ENCODE results near the gene ATP7A.

ATP7A gene

DNA sequence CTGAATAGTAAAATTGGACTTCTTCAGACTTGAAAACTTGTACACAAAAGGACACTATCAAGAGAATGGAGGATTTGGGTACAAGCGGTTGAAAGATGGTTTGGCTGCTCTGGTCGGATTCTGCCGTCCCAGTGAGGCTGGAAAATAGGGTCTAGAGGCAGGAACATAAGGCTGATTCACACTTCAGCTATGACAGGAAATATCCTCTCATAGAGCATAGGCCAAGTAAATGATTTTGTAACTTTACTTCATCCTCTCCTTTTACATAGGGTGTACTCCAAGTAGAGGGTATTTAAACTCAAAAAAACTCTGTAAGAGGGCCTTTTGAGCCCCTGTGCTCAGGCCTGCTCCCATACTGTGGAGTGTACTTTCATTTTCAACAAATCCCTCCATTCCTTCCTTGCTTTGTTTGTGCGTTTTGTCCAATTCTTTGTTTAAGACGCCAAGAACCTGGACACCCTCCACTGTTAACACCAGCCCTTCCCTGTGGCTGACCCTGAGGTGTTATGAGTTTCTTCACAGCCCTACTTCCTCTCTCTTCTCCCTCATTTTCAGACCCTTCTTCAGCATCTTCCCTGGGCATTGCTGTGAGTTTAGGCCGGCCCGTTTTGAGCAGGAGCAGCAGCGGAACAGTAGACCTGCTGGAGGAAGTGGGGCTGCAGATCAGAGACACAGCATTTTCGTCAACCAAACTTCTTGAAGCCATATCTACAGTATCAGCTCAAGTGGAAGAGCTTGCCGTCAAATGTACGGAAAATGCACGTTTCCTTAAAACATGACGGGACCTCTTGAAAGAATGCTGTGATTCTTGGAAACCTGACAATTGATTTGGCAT lies 51.8 kb downstream of the ATP7A start:
- no peak overlapping the region for H3K4me3 ChIP-seq (ENCODE audit: low read depth in 1 of 5, low read length in 5 of 5)
- no peaks in the 10 kb centered on the region for H3K36me3 ChIP-seq (ENCODE audit: control insufficient read depth in 5 of 5, insufficient read depth in 5 of 5, low read length in 5 of 5)
- peaks cover 0 to 8% (median 0%) of the 10 kb centered on the region in 5 donors for H3K9me3 ChIP-seq (ENCODE audit: control insufficient read depth in 5 of 5, low read length in 5 of 5)
- H3K27me3 ChIP-seq (ENCODE audit: control insufficient read depth in 5 of 5, insufficient read depth in 4 of 5, low read length in 5 of 5) = no peaks in the 10 kb centered on the region
- H3K9ac ChIP-seq (ENCODE audit: low read length in 5 of 5) = no peak overlapping the region
- H3K27ac ChIP-seq (ENCODE audit: low read depth, low read length) = no peak overlapping the region
- no peaks in the 10 kb centered on the region for H3K4me1 ChIP-seq (ENCODE audit: control insufficient read depth in 5 of 5, insufficient read depth in 5 of 5, low read length in 5 of 5)

GRCh38 chrX:77966361-77966760 lies 55.9 kb downstream of the ATP7A start:
- Histone ChIP-seq H3K9me3 (ENCODE audit: control insufficient read depth in 5 of 5, low read length in 5 of 5) (no peaks in the 10 kb centered on the region), H3K27me3 (ENCODE audit: control insufficient read depth in 5 of 5, insufficient read depth in 4 of 5, low read length in 5 of 5) (no peaks in the 10 kb centered on the region), H3K4me3 (ENCODE audit: low read depth in 1 of 5, low read length in 5 of 5) (no peak overlapping the region), H3K9ac (ENCODE audit: low read length in 5 of 5) (no peak overlapping the region), H3K4me1 (ENCODE audit: control insufficient read depth in 5 of 5, insufficient read depth in 5 of 5, low read length in 5 of 5) (no peaks in the 10 kb centered on the region), H3K27ac (ENCODE audit: low read depth, low read length) (no peak overlapping the region), H3K36me3 (ENCODE audit: control insufficient read depth in 5 of 5, insufficient read depth in 5 of 5, low read length in 5 of 5) (no peaks in the 10 kb centered on the region)

DNA sequence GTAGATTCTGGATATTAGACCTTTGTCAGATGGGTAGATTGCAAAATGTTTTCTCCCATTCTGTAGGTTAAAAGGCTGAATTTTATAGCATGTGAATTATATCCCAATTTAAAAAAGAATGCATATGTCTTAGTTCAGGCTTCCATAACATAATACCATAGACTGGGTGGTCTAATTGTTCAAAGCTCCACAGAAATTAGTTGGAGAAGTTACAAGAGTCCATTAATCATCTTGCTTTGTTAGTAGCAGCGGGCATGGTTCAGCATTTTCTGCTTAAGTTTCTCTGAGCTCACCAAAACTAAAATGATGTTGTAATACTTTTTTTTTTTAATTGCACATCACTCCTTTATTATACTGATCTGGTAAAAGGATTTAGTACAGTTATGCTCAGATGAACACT lies 57.1 kb downstream of the ATP7A start:
- H3K9me3 ChIP-seq (ENCODE audit: control insufficient read depth in 5 of 5, low read length in 5 of 5) = no peaks in the 10 kb centered on the region
- no peak overlapping the region for H3K27ac ChIP-seq (ENCODE audit: low read depth, low read length)
- H3K4me1 ChIP-seq (ENCODE audit: control insufficient read depth in 5 of 5, insufficient read depth in 5 of 5, low read length in 5 of 5) = no peaks in the 10 kb centered on the region
- H3K9ac ChIP-seq (ENCODE audit: low read length in 5 of 5) = no peak overlapping the region
- H3K27me3 ChIP-seq (ENCODE audit: control insufficient read depth in 5 of 5, insufficient read depth in 4 of 5, low read length in 5 of 5) = no peaks in the 10 kb centered on the region
- no peaks in the 10 kb centered on the region for H3K36me3 ChIP-seq (ENCODE audit: control insufficient read depth in 5 of 5, insufficient read depth in 5 of 5, low read length in 5 of 5)
- no peak overlapping the region for H3K4me3 ChIP-seq (ENCODE audit: low read depth in 1 of 5, low read length in 5 of 5)

GRCh38 chrX:77969538-77969937 lies 59.0 kb downstream of the ATP7A start, which contains the start of gene PGAM4:
Gene PGAM4 (minus strand): TSS chrX:77969638. CDS start chrX:77969638, 0 bp downstream.
- Histone ChIP-seq H3K27ac (ENCODE audit: low read depth, low read length) (no peak within 1 kb of the TSS), H3K36me3 (ENCODE audit: control insufficient read depth in 5 of 5, insufficient read depth in 5 of 5, low read length in 5 of 5) (no peaks in the 10 kb centered on the region), H3K4me1 (ENCODE audit: control insufficient read depth in 5 of 5, insufficient read depth in 5 of 5, low read length in 5 of 5) (no peaks in the 10 kb centered on the region), H3K27me3 (ENCODE audit: control insufficient read depth in 5 of 5, insufficient read depth in 4 of 5, low read length in 5 of 5) (no peaks in the 10 kb centered on the region), H3K9ac (ENCODE audit: low read length in 5 of 5) (no peak within 1 kb of the TSS), H3K4me3 (ENCODE audit: low read depth in 1 of 5, low read length in 5 of 5) (no peak within 1 kb of the TSS), H3K9me3 (ENCODE audit: control insufficient read depth in 5 of 5, low read length in 5 of 5) (no peaks in the 10 kb centered on the region)

GRCh38 chrX:77975755-77976154 lies 65.3 kb downstream of the ATP7A start:
- no peaks in the 10 kb centered on the region for H3K36me3 ChIP-seq (ENCODE audit: control insufficient read depth in 5 of 5, insufficient read depth in 5 of 5, low read length in 5 of 5)
- H3K9me3 ChIP-seq (ENCODE audit: control insufficient read depth in 5 of 5, low read length in 5 of 5) = no peaks in the 10 kb centered on the region
- H3K4me1 ChIP-seq (ENCODE audit: control insufficient read depth in 5 of 5, insufficient read depth in 5 of 5, low read length in 5 of 5) = no peaks in the 10 kb centered on the region
- no peak overlapping the region for H3K9ac ChIP-seq (ENCODE audit: low read length in 5 of 5)
- no peaks in the 10 kb centered on the region for H3K27me3 ChIP-seq (ENCODE audit: control insufficient read depth in 5 of 5, insufficient read depth in 4 of 5, low read length in 5 of 5)
- no peak overlapping the region for H3K4me3 ChIP-seq (ENCODE audit: low read depth in 1 of 5, low read length in 5 of 5)
- no peak overlapping the region for H3K27ac ChIP-seq (ENCODE audit: low read depth, low read length)

DNA sequence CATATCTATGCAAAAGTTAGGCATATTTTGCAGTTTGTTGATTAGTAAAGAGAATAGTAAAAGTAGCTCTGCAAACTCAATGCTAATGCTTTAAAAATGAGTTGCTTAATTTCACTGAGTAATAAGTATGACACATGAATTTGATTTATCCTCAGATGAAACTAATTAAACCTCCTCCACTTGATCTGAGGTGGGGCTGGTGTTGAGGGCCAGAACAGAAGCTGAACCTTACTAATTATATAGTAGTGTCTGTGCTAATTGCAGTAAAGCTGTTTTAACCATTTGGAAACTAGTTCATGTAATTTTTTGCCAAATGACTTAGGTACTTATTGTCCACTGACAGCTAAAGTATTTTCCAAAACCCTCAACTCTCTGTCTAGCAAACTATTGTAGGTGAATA lies 66.6 kb downstream of the ATP7A start:
- H3K27ac ChIP-seq (ENCODE audit: low read depth, low read length) = no peak overlapping the region
- H3K36me3 ChIP-seq (ENCODE audit: control insufficient read depth in 5 of 5, insufficient read depth in 5 of 5, low read length in 5 of 5) = no peaks in the 10 kb centered on the region

DNA sequence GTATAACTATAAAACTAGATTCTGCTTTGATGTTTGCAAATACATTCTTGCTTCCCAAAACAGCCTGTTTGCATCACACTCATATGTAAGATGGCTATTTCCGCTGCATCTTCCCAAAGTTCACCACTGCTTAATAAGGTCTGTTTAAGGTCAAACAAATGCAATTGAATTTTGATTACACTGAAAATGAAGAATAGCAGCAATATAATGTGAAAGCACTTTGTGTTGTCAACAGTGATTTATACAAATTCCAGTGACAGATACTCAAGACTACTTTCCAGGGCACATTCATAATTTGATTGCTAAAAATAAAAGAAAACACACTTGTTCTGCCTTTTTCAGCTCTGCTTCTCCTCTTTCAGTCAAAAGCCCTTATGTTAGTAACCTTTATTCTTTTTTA lies 67.0 kb downstream of the ATP7A start:
- H3K9ac ChIP-seq (ENCODE audit: low read length in 5 of 5) = no peak overlapping the region
- H3K4me3 ChIP-seq (ENCODE audit: low read depth in 1 of 5, low read length in 5 of 5) = no peak overlapping the region
- no peaks in the 10 kb centered on the region for H3K27me3 ChIP-seq (ENCODE audit: control insufficient read depth in 5 of 5, insufficient read depth in 4 of 5, low read length in 5 of 5)
- no peak overlapping the region for H3K27ac ChIP-seq (ENCODE audit: low read depth, low read length)
- H3K9me3 ChIP-seq (ENCODE audit: control insufficient read depth in 5 of 5, low read length in 5 of 5) = no peaks in the 10 kb centered on the region
- H3K36me3 ChIP-seq (ENCODE audit: control insufficient read depth in 5 of 5, insufficient read depth in 5 of 5, low read length in 5 of 5) = no peaks in the 10 kb centered on the region
- H3K4me1 ChIP-seq (ENCODE audit: control insufficient read depth in 5 of 5, insufficient read depth in 5 of 5, low read length in 5 of 5) = no peaks in the 10 kb centered on the region

More for the DNA sequence above, 66.6 kb downstream of the ATP7A start:
- H3K4me3 ChIP-seq (ENCODE audit: low read depth in 1 of 5, low read length in 5 of 5) = no peak overlapping the region
- H3K9ac ChIP-seq (ENCODE audit: low read length in 5 of 5) = no peak overlapping the region
- no peaks in the 10 kb centered on the region for H3K27me3 ChIP-seq (ENCODE audit: control insufficient read depth in 5 of 5, insufficient read depth in 4 of 5, low read length in 5 of 5)
- no peaks in the 10 kb centered on the region for H3K9me3 ChIP-seq (ENCODE audit: control insufficient read depth in 5 of 5, low read length in 5 of 5)
- H3K4me1 ChIP-seq (ENCODE audit: control insufficient read depth in 5 of 5, insufficient read depth in 5 of 5, low read length in 5 of 5) = no peaks in the 10 kb centered on the region

- Histone ChIP-seq H3K4me3 (ENCODE audit: low read depth in 1 of 5, low read length in 5 of 5) (no peak overlapping the region), H3K9me3 (ENCODE audit: control insufficient read depth in 5 of 5, low read length in 5 of 5) (no peaks in the 10 kb centered on the region), H3K36me3 (ENCODE audit: control insufficient read depth in 5 of 5, insufficient read depth in 5 of 5, low read length in 5 of 5) (no peaks in the 10 kb centered on the region), H3K27ac (ENCODE audit: low read depth, low read length) (no peak overlapping the region), H3K9ac (ENCODE audit: low read length in 5 of 5) (no peak overlapping the region), H3K4me1 (ENCODE audit: control insufficient read depth in 5 of 5, insufficient read depth in 5 of 5, low read length in 5 of 5) (no peaks in the 10 kb centered on the region), H3K27me3 (ENCODE audit: control insufficient read depth in 5 of 5, insufficient read depth in 4 of 5, low read length in 5 of 5) (no peaks in the 10 kb centered on the region)
These were observed 69.4 kb downstream of the ATP7A start for GRCh38 chrX:77979870-77980269.

GRCh38 chrX:78011846-78012245 lies 101.4 kb downstream of the ATP7A start:
- no peaks in the 10 kb centered on the region for H3K27me3 ChIP-seq (ENCODE audit: control insufficient read depth in 5 of 5, insufficient read depth in 4 of 5, low read length in 5 of 5)
- no peak overlapping the region for H3K9ac ChIP-seq (ENCODE audit: low read length in 5 of 5)
- H3K9me3 ChIP-seq (ENCODE audit: control insufficient read depth in 5 of 5, low read length in 5 of 5) = no peaks in the 10 kb centered on the region
- peaks cover 0 to 3% (median 0%) of the 10 kb centered on the region in 5 donors for H3K36me3 ChIP-seq (ENCODE audit: control insufficient read depth in 5 of 5, insufficient read depth in 5 of 5, low read length in 5 of 5)
- H3K4me1 ChIP-seq (ENCODE audit: control insufficient read depth in 5 of 5, insufficient read depth in 5 of 5, low read length in 5 of 5) = no peaks in the 10 kb centered on the region
- H3K4me3 ChIP-seq (ENCODE audit: low read depth in 1 of 5, low read length in 5 of 5) = no peak overlapping the region
- H3K27ac ChIP-seq (ENCODE audit: low read depth, low read length) = no peak overlapping the region

DNA sequence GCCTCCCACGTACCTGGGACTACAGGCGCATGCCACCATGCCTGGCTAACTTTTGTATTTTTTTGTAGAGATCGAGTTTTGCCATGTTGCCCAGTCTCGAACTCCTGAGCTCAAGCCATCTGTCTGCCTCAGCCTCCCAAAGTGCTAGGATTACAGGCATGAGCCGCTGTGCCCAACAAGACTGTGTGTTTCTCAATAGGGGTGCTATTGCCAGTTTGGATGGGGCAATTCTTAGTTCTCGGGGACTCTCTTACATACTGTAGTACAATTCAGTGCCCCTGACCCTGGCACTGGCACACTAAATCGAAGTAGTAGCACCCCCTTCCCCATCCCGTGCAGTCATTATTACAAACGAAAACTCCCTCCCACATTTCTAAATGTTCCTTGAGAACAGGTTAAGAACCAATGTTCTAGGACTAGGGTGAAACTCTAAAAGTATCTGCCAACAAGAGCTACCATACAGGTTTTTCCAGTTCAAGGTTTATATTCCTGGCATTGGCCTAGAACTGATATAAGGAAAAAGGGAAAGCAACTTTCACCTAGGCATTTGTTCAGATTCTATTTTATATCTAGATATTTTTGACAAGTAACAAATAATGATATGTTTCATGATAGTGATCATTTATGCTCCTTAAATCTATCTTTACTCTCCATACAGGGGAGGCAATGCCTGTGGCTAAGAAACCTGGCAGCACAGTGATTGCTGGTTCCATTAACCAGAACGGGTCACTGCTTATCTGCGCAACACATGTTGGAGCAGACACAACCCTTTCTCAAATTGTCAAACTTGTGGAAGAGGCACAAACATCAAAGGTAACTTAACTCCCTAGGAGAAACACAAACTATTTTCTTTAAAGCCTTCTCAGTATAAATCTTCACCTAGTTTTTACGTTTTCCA lies 109.3 kb downstream of the ATP7A start:
- no peak overlapping the region for H3K27ac ChIP-seq (ENCODE audit: low read depth, low read length)

More for the DNA sequence above, 109.3 kb downstream of the ATP7A start:
- no peak overlapping the region for H3K4me3 ChIP-seq (ENCODE audit: low read depth in 1 of 5, low read length in 5 of 5)
- H3K9ac ChIP-seq (ENCODE audit: low read length in 5 of 5) = no peak overlapping the region
- peaks cover 0 to 5% (median 0%) of the 10 kb centered on the region in 5 donors for H3K27me3 ChIP-seq (ENCODE audit: control insufficient read depth in 5 of 5, insufficient read depth in 4 of 5, low read length in 5 of 5)
- no peaks in the 10 kb centered on the region for H3K9me3 ChIP-seq (ENCODE audit: control insufficient read depth in 5 of 5, low read length in 5 of 5)
- H3K36me3 ChIP-seq (ENCODE audit: control insufficient read depth in 5 of 5, insufficient read depth in 5 of 5, low read length in 5 of 5) = peaks cover 0 to 3% (median 0%) of the 10 kb centered on the region in 5 donors
- no peaks in the 10 kb centered on the region for H3K4me1 ChIP-seq (ENCODE audit: control insufficient read depth in 5 of 5, insufficient read depth in 5 of 5, low read length in 5 of 5)
